ENCODE measurements around the gene ZBTB39. TPM values are rescaled to one million over a fixed set of nuclear protein-coding genes. Genes with fewer than 3 reads are reported as not detected.

The ZBTB39 gene
- total and polyA plus RNA-seq, 2 of the 8 experiments (the other 6 are each of a cell fraction or from before 2014, with no cell fraction given) = 19.3 to 25.0 TPM

DNA sequence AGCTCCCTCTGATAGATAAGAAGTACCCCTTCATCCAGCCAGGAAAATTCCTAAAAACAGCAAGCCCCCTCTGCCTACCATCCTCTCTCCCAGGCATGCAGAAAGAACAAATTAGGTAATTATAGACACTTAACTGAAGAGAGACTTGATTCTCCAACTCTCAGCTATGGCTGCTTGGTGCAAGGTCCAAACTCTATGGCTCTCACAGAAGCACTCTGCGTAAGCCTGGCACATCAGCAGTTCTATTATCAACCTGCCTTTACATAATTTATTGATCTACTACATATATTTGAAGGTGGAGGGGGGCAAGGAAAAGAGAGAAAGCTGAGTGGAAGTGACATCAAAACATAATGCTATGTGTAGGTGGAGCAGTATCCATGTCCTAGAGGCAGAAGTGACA lies 44.7 kb upstream of the ZBTB39 start:
- H3K36me3 ChIP-seq (ENCODE audit: control insufficient read depth in 2 of 4, insufficient read depth in 4 of 4, low read length in 3 of 4) = peaks cover 0 to 11% (median 2%) of the 10 kb centered on the region in 4 experiments; a peak in 4 of 8 replicates
- no peak overlapping the region for H2AFZ ChIP-seq (ENCODE audit: low read length)
- no peak overlapping the region for H2BK120ac ChIP-seq (replicated peaks; ENCODE audit: low read depth, low read length)
- FAIRE-seq (no peak), DNase-seq (ENCODE audit: low read depth in 1 of 2, low spot score in 2 of 2) (no peak)
- POLR2A ChIA-PET (ENCODE audit: partially characterized antibody) = interaction anchor here (0.7 to 2.1 kb wide), 9 partner anchors 8 to 61 kb away, joined by 3 to 8 read pairs (median 3); partner anchors contain the start of gene STAT6
- no peaks in the 10 kb centered on the region for H3K4me1 ChIP-seq (replicated peaks in 1 of 4; ENCODE audit: control insufficient read depth in 3 of 4, insufficient read depth in 4 of 4, low read length in 3 of 4)
- no peak overlapping the region for H3K4ac ChIP-seq (replicated peaks; ENCODE audit: insufficient read length, low read depth, low read length)
- H2BK20ac ChIP-seq (ENCODE audit: low read length) = no peak overlapping the region
- H4K5ac ChIP-seq (ENCODE audit: insufficient read length, low read depth, low read length) = no peak overlapping the region
- CTCF ChIA-PET (ENCODE audit: partially characterized antibody) = interaction anchor here (0.9 to 7.5 kb wide), 17 partner anchors 11 to 293 kb away, joined by 3 to 77 read pairs (median 5); partner anchors contain the start of gene TAC3
- H3K23me2 ChIP-seq (ENCODE audit: low read depth, low read length) = no peaks in the 10 kb centered on the region
- H3K27me3 ChIP-seq (replicated peaks in 1 of 4; ENCODE audit: control insufficient read depth in 3 of 4, extremely low read depth in 1 of 4, insufficient read depth in 3 of 4, low read length in 3 of 4) = no peaks in the 10 kb centered on the region
- H3K18ac ChIP-seq (ENCODE audit: extremely low read depth, low read length) = no peak overlapping the region
- TF ChIP-seq EGR1 (IDR thresholded peaks at IDR 0.05; ENCODE audit: borderline replicate concordance, low read depth, low read length) = no peak
- no peak for TF ChIP-seq SP1 (IDR thresholded peaks at IDR 0.05; ENCODE audit: low read depth, low read length)
- no peak for TF ChIP-seq KDM1A (IDR thresholded peaks at IDR 0.05; ENCODE audit: borderline replicate concordance, low read length)
- H2BK12ac ChIP-seq (ENCODE audit: low read depth, low read length) = no peak overlapping the region
- no peak overlapping the region for H3K4me3 ChIP-seq (ENCODE audit: extremely low read depth in 1 of 4, insufficient read depth in 2 of 4, low read depth in 3 of 4, low read length in 4 of 4)
- no peak overlapping the region; a peak in 1 of 7 replicates for H3K9ac ChIP-seq (replicated peaks in 1 of 4; ENCODE audit: extremely low read depth in 1 of 4, low read depth in 3 of 4, low read length in 3 of 4)
- H3K56ac ChIP-seq (replicated peaks; ENCODE audit: insufficient read length, low read depth, low read length) = no peak overlapping the region
- no peak overlapping the region for H2AK5ac ChIP-seq (ENCODE audit: low read depth, low read length)
- no peak overlapping the region for H3K23ac ChIP-seq (ENCODE audit: insufficient read length)
- H3K79me2 ChIP-seq (ENCODE audit: control insufficient read depth in 1 of 2, insufficient read depth in 2 of 2, low read length in 2 of 2) = no peaks in the 10 kb centered on the region
- no peaks in the 10 kb centered on the region for H3K9me3 ChIP-seq (ENCODE audit: insufficient read depth in 2 of 2, low read depth in 1 of 2, low read length in 1 of 2)
- no peaks in the 10 kb centered on the region for H4K20me1 ChIP-seq (replicated peaks in 1 of 2; ENCODE audit: control insufficient read depth in 1 of 2, insufficient read depth in 2 of 2, low read length in 2 of 2)
- no peak overlapping the region for H3K27ac ChIP-seq (ENCODE audit: low read depth, low read length)
- H3K4me2 ChIP-seq (ENCODE audit: insufficient read depth in 1 of 2, low read depth in 2 of 2, low read length in 2 of 2) = no peak overlapping the region
- no peaks in the 10 kb centered on the region for H3K79me1 ChIP-seq (ENCODE audit: low read depth, low read length)
- no peak overlapping the region for H4K91ac ChIP-seq (replicated peaks; ENCODE audit: insufficient read length, low read length)
- H2BK15ac ChIP-seq (ENCODE audit: low read length) = no peak overlapping the region
- no peak overlapping the region for H4K8ac ChIP-seq (ENCODE audit: extremely low read depth, insufficient read depth, low read length)
- H2BK5ac ChIP-seq (ENCODE audit: low read depth, low read length) = no peak overlapping the region
- no peak overlapping the region for H3K14ac ChIP-seq (ENCODE audit: insufficient read length)
- WGBS, 2 experiments (ENCODE audit: extremely low coverage in 1 of 2, insufficient coverage in 1 of 2, insufficient read length in 1 of 2, insufficient replicate concordance in 2 of 2, low coverage in 1 of 2, low lambda C conversion rate in 2 of 2, missing lambda C conversion rate in 1 of 2) = 100% methylated on average over 1 of the region's 1 CpG; no CpG with 5 or more reads in 1 of the 2 experiments

Data from H1 (cell line).